TTC549 (cell line): ENCODE results near the gene DUSP1.

Experiments used
- FAIRE-seq: peaks from 2 replicates; lab custom pipeline; 2012; peaks lifted over from hg19 to GRCh38; lab: Jason Lieb, UNC

The DUSP1 gene

GRCh38 chr5:172762214-172763119 lies 8.5 kb downstream of the DUSP1 start:
- no peak for FAIRE-seq

- FAIRE-seq = no peak
Observed at GRCh38 chr5:172760959-172761358, 10.0 kb downstream of the DUSP1 start.

- FAIRE-seq = no peak
Observed at GRCh38 chr5:172760136-172760535, 10.9 kb downstream of the DUSP1 start.

- FAIRE-seq = no peak
Observed at GRCh38 chr5:172758834-172759149, 12.2 kb downstream of the DUSP1 start.

- no peak for FAIRE-seq
Observed at GRCh38 chr5:172758077-172758833, 12.7 kb downstream of the DUSP1 start.

- FAIRE-seq = no peak
Observed at GRCh38 chr5:172757394-172758010, 13.5 kb downstream of the DUSP1 start.

GRCh38 chr5:172756764-172757393 lies 14.1 kb downstream of the DUSP1 start:
- no peak for FAIRE-seq

GRCh38 chr5:172754596-172755356 lies 16.2 kb downstream of the DUSP1 start:
- FAIRE-seq = no peak

GRCh38 chr5:172753101-172753500 lies 17.9 kb downstream of the DUSP1 start:
- FAIRE-seq = no peak

GRCh38 chr5:172751761-172752510 lies 19.1 kb downstream of the DUSP1 start:
- FAIRE-seq = no peak

GRCh38 chr5:172749881-172750633 lies 20.9 kb downstream of the DUSP1 start:
- FAIRE-seq = no peak

GRCh38 chr5:172749076-172749475 lies 21.9 kb downstream of the DUSP1 start:
- FAIRE-seq = no peak

GRCh38 chr5:172748341-172748843 lies 22.6 kb downstream of the DUSP1 start:
- no peak for FAIRE-seq

GRCh38 chr5:172747471-172747870 lies 23.5 kb downstream of the DUSP1 start:
- no peak for FAIRE-seq

- FAIRE-seq = no peak
Observed at GRCh38 chr5:172746725-172747124, 24.3 kb downstream of the DUSP1 start.

- FAIRE-seq = no peak
Observed at GRCh38 chr5:172745838-172746237, 25.2 kb downstream of the DUSP1 start.

- no peak for FAIRE-seq
Observed at GRCh38 chr5:172745406-172745805, 25.6 kb downstream of the DUSP1 start.

- FAIRE-seq = no peak
Observed at GRCh38 chr5:172744123-172745104, 26.6 kb downstream of the DUSP1 start.
